Fibroblast of skin of scalp (primary cell): ENCODE data around the gene KIF9.
"Not testable (repeated sequence)": the region's sequence is repeated elsewhere in the genome, so short reads cannot be mapped to it uniquely, and the experiment has no call there.

Experiments used
- DNase-seq: peaks from one replicate; pipeline ENCODE4 v3.0.0-alpha.2; 2013

Gene KIF9

GRCh38 chr3:47293822-47294221 is 11.2 kb upstream of the KIF9 start:
- no peak for DNase-seq

- DNase-seq: not testable (repeated sequence)
Measured at GRCh38 chr3:47291754-47292420, 9.3 kb upstream of the KIF9 start.

- no peak for DNase-seq
Measured at GRCh38 chr3:47291158-47291753, 8.7 kb upstream of the KIF9 start.

- DNase-seq: no peak
Measured at GRCh38 chr3:47288966-47289910, 6.6 kb upstream of the KIF9 start.

GRCh38 chr3:47283591-47284364 is 1.2 kb upstream of the KIF9 start:
- DNase-seq: no peak

GRCh38 chr3:47283193-47283537 is 566 bp upstream of the KIF9 start:
- no peak for DNase-seq

GRCh38 chr3:47280519-47280918 is 2.1 kb downstream of the KIF9 start:
- no peak for DNase-seq

- no peak for DNase-seq
Measured at GRCh38 chr3:47276558-47276957, 6.0 kb downstream of the KIF9 start.

- DNase-seq: no peak
Measured at GRCh38 chr3:47274652-47275051, 7.9 kb downstream of the KIF9 start.

GRCh38 chr3:47273564-47273963 is 9.0 kb downstream of the KIF9 start:
- DNase-seq: no peak

GRCh38 chr3:47270526-47270925 is 12.1 kb downstream of the KIF9 start:
- DNase-seq: no peak

- DNase-seq: no peak
Measured at GRCh38 chr3:47267490-47267824, 15.1 kb downstream of the KIF9 start.

- peak; percentile 93 for DNase-seq
Measured at GRCh38 chr3:47266709-47267489, 15.7 kb downstream of the KIF9 start.

- DNase-seq: no peak
Measured at GRCh38 chr3:47265725-47266428, 16.7 kb downstream of the KIF9 start.

GRCh38 chr3:47265008-47265407 is 17.6 kb downstream of the KIF9 start:
- DNase-seq: no peak

- no peak for DNase-seq
Measured at GRCh38 chr3:47261301-47261700, 21.3 kb downstream of the KIF9 start.

GRCh38 chr3:47260605-47261004 is 22.0 kb downstream of the KIF9 start:
- no peak for DNase-seq

GRCh38 chr3:47259114-47259513 is 23.5 kb downstream of the KIF9 start:
- no peak for DNase-seq

GRCh38 chr3:47256331-47256730 is 26.3 kb downstream of the KIF9 start:
- not testable (repeated sequence) for DNase-seq

- no peak for DNase-seq
Measured at GRCh38 chr3:47251689-47252088, 30.9 kb downstream of the KIF9 start.

GRCh38 chr3:47251085-47251484 is 31.5 kb downstream of the KIF9 start:
- DNase-seq: not testable (repeated sequence)
